NCI-H1105 treated with DMSO at 0.1 percent for 48 hours (cell line): Measurements from ENCODE around the gene PAQR5.
A peak's percentile ranks its signal among the peaks of the same experiment; 100 is the strongest.

ENCODE experiments used
- DNase-seq: peaks from one replicate; lab custom pipeline; 2025; lab: John Stamatoyannopoulos, UW

The PAQR5 gene

GRCh38 chr15:69392352-69392751 is 93.6 kb downstream of the PAQR5 start:
- no peak for DNase-seq

GRCh38 chr15:69393831-69394491 is 95.2 kb downstream of the PAQR5 start:
- no peak for DNase-seq

- peak; percentile 51 for DNase-seq
Observed at GRCh38 chr15:69394556-69395282, 96.0 kb downstream of the PAQR5 start.

GRCh38 chr15:69395460-69395859 is 96.7 kb downstream of the PAQR5 start:
- no peak for DNase-seq

GRCh38 chr15:69395991-69396390 is 97.3 kb downstream of the PAQR5 start:
- DNase-seq = no peak

- DNase-seq = no peak
Observed at GRCh38 chr15:69398491-69398891, 99.8 kb downstream of the PAQR5 start.

- DNase-seq = no peak
Observed at GRCh38 chr15:69400850-69401249, 102.1 kb downstream of the PAQR5 start.

- DNase-seq = no peak
Observed at GRCh38 chr15:69402816-69403215, 104.1 kb downstream of the PAQR5 start.

GRCh38 chr15:69403594-69403993 is 104.9 kb downstream of the PAQR5 start:
- no peak for DNase-seq

GRCh38 chr15:69405110-69405509 is 106.4 kb downstream of the PAQR5 start:
- no peak for DNase-seq

GRCh38 chr15:69407719-69408400 is 109.1 kb downstream of the PAQR5 start:
- DNase-seq = no peak

GRCh38 chr15:69408841-69409240 is 110.1 kb downstream of the PAQR5 start:
- DNase-seq = no peak

GRCh38 chr15:69410248-69410874 is 111.6 kb downstream of the PAQR5 start:
- DNase-seq = peak; percentile 28

GRCh38 chr15:69412274-69412673 is 113.6 kb downstream of the PAQR5 start:
- DNase-seq = no peak

- no peak for DNase-seq
Observed at GRCh38 chr15:69412701-69413100, 114.0 kb downstream of the PAQR5 start.

- DNase-seq = peak; percentile 97
Observed at GRCh38 chr15:69413822-69414700, 115.3 kb downstream of the PAQR5 start, which contains the start of gene KIF23. Gene KIF23, plus strand, starts transcription at chr15:69414349. Its CDS starts 117 bp downstream, at chr15:69414466.

GRCh38 chr15:69414701-69415167 is 116.0 kb downstream of the PAQR5 start:
- DNase-seq = peak; percentile 58

GRCh38 chr15:69415381-69415780 is 116.7 kb downstream of the PAQR5 start:
- no peak for DNase-seq

GRCh38 chr15:69417581-69417980 is 118.9 kb downstream of the PAQR5 start:
- DNase-seq = no peak

GRCh38 chr15:69421498-69421897 is 122.8 kb downstream of the PAQR5 start:
- no peak for DNase-seq

- DNase-seq = no peak
Observed at GRCh38 chr15:69422336-69422895, 123.7 kb downstream of the PAQR5 start.
